Lung (tissue), 16 donors: Measurements from ENCODE around the gene TWF2. TPM values are rescaled to one million over a fixed set of nuclear protein-coding genes. Genes with fewer than 3 reads are reported as not detected.
A peak's percentile ranks its signal among the peaks of the same experiment; 100 is the strongest.
"Not testable (repeated sequence)": the region's sequence is repeated elsewhere in the genome, so short reads cannot be mapped to it uniquely, and the experiment has no call there.

Experiments
- ATAC-seq: fragments of 200-7000 bp; cut with Tn5 transposase; one replicate; pipeline ENCODE4 v1.9.1; 2020; ENCODE audit warnings: moderate number of reproducible peaks; ENCODE audit not compliant: insufficient read depth, low FRiP score
- DNase-seq, 3 donors: peaks; one replicate each; pipeline ENCODE4 v3.0.0-alpha.2; 2013 to 2017
- H3K27ac ChIP-seq, 2 donors: one replicate each; pipeline ENCODE4 v1.5.1; 2013; ENCODE audit warnings: mild to moderate bottlenecking in 2 of 2, moderate library complexity in 2 of 2, control low read depth in 1 of 2, inconsistent platforms in 1 of 2, low read depth in 1 of 2, low read length in 1 of 2
- H3K27me3 ChIP-seq, 3 donors: one replicate each; pipeline ENCODE4 v1.5.1; 2013; ENCODE audit warnings: low read length in 2 of 3; ENCODE audit not compliant: control insufficient read depth in 3 of 3, insufficient read depth in 3 of 3
- H3K36me3 ChIP-seq, 4 donors: one replicate each; pipeline ENCODE4 v1.5.1; 2013; ENCODE audit warnings: low read length in 4 of 4, mild to moderate bottlenecking in 1 of 4, moderate library complexity in 1 of 4; ENCODE audit not compliant: control insufficient read depth in 4 of 4, insufficient read depth in 4 of 4
- H3K4me1 ChIP-seq, 5 donors: one replicate each; pipeline ENCODE4 v1.5.1; 2013; ENCODE audit warnings: low read length in 5 of 5, mild to moderate bottlenecking in 2 of 5, moderate library complexity in 1 of 5; ENCODE audit not compliant: control insufficient read depth in 5 of 5, insufficient read depth in 5 of 5
- H3K4me3 ChIP-seq: one replicate; pipeline ENCODE4 v1.5.1; 2013; ENCODE audit warnings: mild to moderate bottlenecking, control low read depth, moderate library complexity
- H3K9ac ChIP-seq, 2 donors: one replicate each; pipeline ENCODE4 v1.5.1; 2013; ENCODE audit warnings: low read length in 2 of 2, control low read depth in 1 of 2; ENCODE audit not compliant: insufficient read depth in 1 of 2
- H3K9me3 ChIP-seq, 4 donors: one replicate each; pipeline ENCODE4 v1.5.1; 2013; ENCODE audit warnings: low read length in 3 of 4, mild to moderate bottlenecking in 1 of 4, moderate library complexity in 1 of 4; ENCODE audit not compliant: control insufficient read depth in 4 of 4, insufficient read depth in 3 of 4
- WGBS, 2 donors: extraction: QIAGEN DNeasy Blood & Tissue Kit; methylation state at CpG; one replicate each; pipeline ENCODE4 v1.1.7; 2013; 5-methylcytosine and 5-hydroxymethylcytosine counted together
- long read RNA-seq, 5 donors: transcript quantifications; one replicate each; lab custom pipeline, GENCODE V29; 2026
- polyA plus RNA-seq, 2 donors: library from polyadenylated mRNA; stranded (reverse); fragments of 200-250 nt; gene quantifications; one replicate each; pipeline ENCODE4 v1.2.1, GENCODE V29; 2013
- total RNA-seq, 2 donors: library from RNA; depleted of rRNA in 1 of 2; stranded (reverse); fragments of >200 nt in 1 of 2; gene quantifications; one replicate each; pipeline ENCODE4 v1.2.1, GENCODE V29; 2014 to 2021
- TF ChIP-seq, protein P1 (sequence below): IDR thresholded peaks from 2 replicates; pipeline ENCODE4 v1.5.1; 2012; ENCODE audit warnings: mild to moderate bottlenecking; ENCODE audit errors: control extremely low read depth, extremely low read depth
- donor health status: control.
- donor health status: control.
- donor health status: Bipolar disorder and iron deficiency.
- donor health status: healthy.
- donor health status: DM: yes; HTN: yes; CAD: no.

Gene TWF2
- total RNA-seq (10 to 100 TPM; 25.7 to 90.3 TPM), polyA plus RNA-seq (100 to 1,000 TPM in 1 of 2 donors, 10 to 100 TPM in 1; 31.1 to 104 TPM)
- long read RNA-seq, donor 1, transcript TWF2-201 (9 exons, 1,718 nt): major isoform, 23 of 23 reads
- long read RNA-seq, donor 1, partial matches to known transcripts: 0 of 23 reads
- long read RNA-seq, donor 1, other reads (novel, unspliced or antisense): 0 of 23 reads
- long read RNA-seq, donor 2, transcript TWF2-201 (9 exons, 1,718 nt): major isoform, 8 of 8 reads
- long read RNA-seq, donor 2, partial matches to known transcripts: 0 of 8 reads
- long read RNA-seq, donor 2, other reads (novel, unspliced or antisense): 0 of 8 reads
- long read RNA-seq, donor 3, transcript TWF2-201 (9 exons, 1,718 nt): major isoform, 13 of 13 reads
- long read RNA-seq, donor 3, partial matches to known transcripts: 0 of 13 reads
- long read RNA-seq, donor 3, other reads (novel, unspliced or antisense): 0 of 13 reads
- long read RNA-seq, donor 4, transcript TWF2-201 (9 exons, 1,718 nt): major isoform, 11 of 11 reads
- long read RNA-seq, donor 4, partial matches to known transcripts: 0 of 11 reads
- long read RNA-seq, donor 4, other reads (novel, unspliced or antisense): 0 of 11 reads
- long read RNA-seq, donor 5, transcript TWF2-201 (9 exons, 1,718 nt): major isoform, 29 of 35 reads
- long read RNA-seq, donor 5, partial matches to known transcripts: 6 of 35 reads
- long read RNA-seq, donor 5, other reads (novel, unspliced or antisense): 0 of 35 reads

DNA sequence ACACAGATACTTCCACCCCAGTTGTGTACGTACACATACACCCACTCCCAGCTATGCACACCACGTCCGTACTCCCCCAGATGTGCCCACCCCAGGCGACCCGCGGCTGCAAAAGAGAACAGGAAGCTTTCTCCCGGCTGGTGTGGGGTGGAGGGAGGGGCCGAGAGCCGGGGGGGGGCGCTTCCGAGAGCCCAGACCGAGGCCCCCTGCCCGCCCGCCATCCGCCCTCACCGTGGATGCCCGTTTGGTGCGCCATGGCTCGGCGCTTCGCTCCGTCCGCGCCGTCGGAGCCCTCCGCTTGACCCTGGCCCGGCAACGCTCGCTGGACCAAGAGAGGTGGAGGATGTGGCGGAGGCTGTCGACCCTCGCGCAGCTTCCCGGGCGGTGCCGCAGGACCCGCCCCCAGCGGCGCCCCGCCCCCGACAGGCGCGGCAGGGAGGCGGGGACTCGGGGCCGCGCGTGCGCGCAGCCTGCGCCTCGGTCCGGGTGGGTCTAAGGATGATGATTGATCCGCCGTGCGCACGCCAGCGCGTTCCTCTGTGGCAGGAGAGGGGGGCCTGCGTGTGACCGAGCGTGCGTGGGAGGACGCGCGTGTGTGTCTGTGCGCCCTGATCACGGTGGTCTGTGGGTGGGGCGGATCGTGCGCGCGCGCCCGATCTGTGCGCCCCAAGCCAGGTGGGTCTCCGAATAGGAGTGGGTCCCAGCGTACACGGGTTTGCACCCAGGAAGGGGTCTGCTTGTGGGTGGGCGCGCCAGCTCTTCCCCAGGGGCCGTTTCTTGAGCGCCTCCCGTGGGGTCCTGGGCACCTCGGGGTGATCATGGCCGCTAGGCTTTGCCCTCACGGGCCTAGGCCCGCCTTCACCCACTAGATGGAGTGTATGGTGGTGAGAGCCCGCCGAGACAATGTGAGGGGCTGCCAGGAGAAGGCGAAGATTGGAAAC is at the start of gene TWF2:
TSS of gene TWF2 (minus strand) at position 398 of the 941 bp plus-strand sequence. CDS start at position 256, 142 bp downstream.
- ATAC-seq (peak; percentile 90), DNase-seq (peak; percentile 85 to 91 (median 87))
- TF ChIP-seq, protein P1, sequence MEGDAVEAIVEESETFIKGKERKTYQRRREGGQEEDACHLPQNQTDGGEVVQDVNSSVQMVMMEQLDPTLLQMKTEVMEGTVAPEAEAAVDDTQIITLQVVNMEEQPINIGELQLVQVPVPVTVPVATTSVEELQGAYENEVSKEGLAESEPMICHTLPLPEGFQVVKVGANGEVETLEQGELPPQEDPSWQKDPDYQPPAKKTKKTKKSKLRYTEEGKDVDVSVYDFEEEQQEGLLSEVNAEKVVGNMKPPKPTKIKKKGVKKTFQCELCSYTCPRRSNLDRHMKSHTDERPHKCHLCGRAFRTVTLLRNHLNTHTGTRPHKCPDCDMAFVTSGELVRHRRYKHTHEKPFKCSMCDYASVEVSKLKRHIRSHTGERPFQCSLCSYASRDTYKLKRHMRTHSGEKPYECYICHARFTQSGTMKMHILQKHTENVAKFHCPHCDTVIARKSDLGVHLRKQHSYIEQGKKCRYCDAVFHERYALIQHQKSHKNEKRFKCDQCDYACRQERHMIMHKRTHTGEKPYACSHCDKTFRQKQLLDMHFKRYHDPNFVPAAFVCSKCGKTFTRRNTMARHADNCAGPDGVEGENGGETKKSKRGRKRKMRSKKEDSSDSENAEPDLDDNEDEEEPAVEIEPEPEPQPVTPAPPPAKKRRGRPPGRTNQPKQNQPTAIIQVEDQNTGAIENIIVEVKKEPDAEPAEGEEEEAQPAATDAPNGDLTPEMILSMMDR: peak; percentile 4
- no peaks in the 10 kb centered on the region for H3K27me3 ChIP-seq
- H3K4me1 ChIP-seq: peaks cover 6 to 29% (median 17%) of the 10 kb centered on the region in 5 donors
- peak within 1 kb of the TSS; percentile 93 for H3K4me3 ChIP-seq
- peaks cover 0 to 3% (median 0%) of the 10 kb centered on the region in 4 donors for H3K9me3 ChIP-seq
- peaks cover 0 to 14% (median 4%) of the 10 kb centered on the region in 4 donors for H3K36me3 ChIP-seq
- peak within 1 kb of the TSS; percentile 74 to 82 for H3K27ac ChIP-seq
- 0 to 1% methylated on average over 80 to 92 of the region's 92 CpGs for WGBS, 2 donors
- H3K9ac ChIP-seq: peak within 1 kb of the TSS; percentile 48 to 66

DNA sequence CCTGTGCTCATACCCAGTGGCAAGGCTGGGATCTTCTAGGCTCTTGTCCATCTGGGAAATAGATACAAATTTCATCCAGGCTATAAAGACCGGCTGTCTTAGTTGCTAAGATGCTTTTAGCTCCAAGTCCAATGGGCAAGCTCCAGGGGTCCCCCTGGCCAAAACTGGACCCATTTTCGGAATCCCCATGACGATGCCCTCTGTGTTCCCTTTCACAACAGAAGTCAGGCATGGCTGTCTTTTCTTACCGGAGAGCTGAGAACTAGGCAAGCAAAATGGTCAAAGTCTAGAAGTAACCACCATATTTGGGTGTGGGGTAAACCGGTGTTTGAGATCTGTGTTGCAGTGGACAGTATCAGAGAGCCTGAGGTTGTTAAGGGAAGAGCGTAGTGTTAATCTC is 49.7 kb upstream of the TWF2 start:
- TF ChIP-seq, protein P1: no peak
- Histone ChIP-seq H3K36me3 (peaks cover 0 to 33% (median 4%) of the 10 kb centered on the region in 4 donors), H3K4me1 (peaks cover 0 to 12% (median 5%) of the 10 kb centered on the region in 5 donors), H3K9me3 (no peaks in the 10 kb centered on the region), H3K27ac (no peak overlapping the region), H3K9ac (no peak overlapping the region), H3K27me3 (no peaks in the 10 kb centered on the region), H3K4me3 (no peak overlapping the region)
- no peak for ATAC-seq
- DNase-seq: no peak
- 94 to 95% methylated on average over 6 of the region's 6 CpGs for WGBS, 2 donors

DNA sequence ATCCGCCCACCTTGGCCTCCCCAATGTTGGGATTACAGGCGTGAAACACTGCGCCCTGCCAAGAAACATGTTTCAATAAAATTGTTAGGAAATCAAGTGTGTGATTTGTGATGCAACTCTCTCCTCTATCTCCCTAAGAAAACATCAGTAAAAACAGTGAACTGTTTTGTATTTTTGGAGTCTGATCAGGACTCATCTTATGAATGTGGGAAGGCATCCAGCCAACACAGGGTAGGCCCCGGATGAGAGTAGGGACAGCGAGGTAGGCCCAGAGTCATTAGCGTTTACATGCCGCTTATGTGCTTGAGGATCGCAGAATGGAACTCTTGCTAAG is 47.8 kb upstream of the TWF2 start:
- H3K4me3 ChIP-seq: peak overlapping the region; percentile 72
- H3K4me1 ChIP-seq: peaks cover 0 to 12% (median 5%) of the 10 kb centered on the region in 5 donors
- H3K9me3 ChIP-seq: no peaks in the 10 kb centered on the region
- peak overlapping the region in 1 of 2 donors; percentile 99 for H3K27ac ChIP-seq
- H3K9ac ChIP-seq: peak overlapping the region; percentile 94 to 96
- ATAC-seq (no peak), DNase-seq (no peak)
- H3K36me3 ChIP-seq: peaks cover 0 to 15% (median 5%) of the 10 kb centered on the region in 4 donors
- 65% methylated on average over 8 of the region's 8 CpGs for WGBS, 2 donors
- TF ChIP-seq, protein P1: no peak
- H3K27me3 ChIP-seq: no peaks in the 10 kb centered on the region

DNA sequence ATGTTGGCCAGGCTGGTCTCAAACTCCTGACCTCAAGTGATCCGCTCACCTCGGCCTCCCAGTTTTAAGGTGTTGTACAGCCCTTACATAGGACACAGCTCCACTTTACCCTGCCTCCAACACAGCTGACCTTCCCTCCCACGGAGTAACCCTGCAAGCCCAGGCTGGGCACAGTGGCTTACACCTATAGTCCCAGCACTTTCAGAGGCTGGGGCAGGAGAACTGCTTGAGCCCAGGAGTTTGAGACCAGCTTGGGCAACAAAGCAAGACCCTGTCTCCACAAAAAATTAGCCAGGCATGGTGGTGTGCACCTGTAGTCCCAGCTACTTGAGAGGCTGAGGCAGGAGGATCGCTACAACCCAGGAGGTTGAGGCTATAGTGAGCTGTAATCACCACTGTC is 45.1 kb upstream of the TWF2 start:
- H3K27me3 ChIP-seq, ATAC-seq, H3K27ac ChIP-seq, H3K9me3 ChIP-seq, H3K9ac ChIP-seq, H3K36me3 ChIP-seq, DNase-seq, H3K4me3 ChIP-seq: not testable (repeated sequence)
- 94 to 96% methylated on average over 4 of the region's 4 CpGs for WGBS, 2 donors
- peaks cover 2 to 24% (median 12%) of the 10 kb centered on the region in 5 donors for H3K4me1 ChIP-seq
